ENCODE results near the gene CYP2A7.
"Not testable (repeated sequence)": the region's sequence is repeated elsewhere in the genome, so short reads cannot be mapped to it uniquely, and the experiment has no call there.

CYP2A7 gene

DNA sequence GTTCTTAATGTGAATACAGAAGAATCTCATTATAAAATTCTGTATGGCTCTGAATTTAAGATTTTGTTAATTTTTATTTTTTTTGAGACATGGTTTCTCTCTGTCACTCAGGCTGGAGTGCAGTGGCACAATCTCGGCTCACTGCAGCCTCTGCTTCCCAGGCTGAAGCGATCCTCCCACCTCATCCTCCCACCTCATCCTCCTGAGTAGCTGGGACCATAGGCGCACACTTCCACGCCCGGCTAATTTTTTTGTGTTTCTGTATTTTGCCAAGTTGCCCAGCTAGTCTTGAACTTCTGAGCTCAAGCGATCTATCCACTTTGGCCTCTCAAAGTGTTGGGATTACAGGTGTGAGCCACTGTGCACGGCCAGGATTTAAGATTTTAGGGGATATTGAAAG is 14.3 kb downstream of the CYP2A7 start:
- no peak overlapping the region for H3K4me3 ChIP-seq (replicated peaks; ENCODE audit: low read depth, low read length)
- DNase-seq (ENCODE audit: low read depth) = no peak
- TF ChIP-seq, protein P1, sequence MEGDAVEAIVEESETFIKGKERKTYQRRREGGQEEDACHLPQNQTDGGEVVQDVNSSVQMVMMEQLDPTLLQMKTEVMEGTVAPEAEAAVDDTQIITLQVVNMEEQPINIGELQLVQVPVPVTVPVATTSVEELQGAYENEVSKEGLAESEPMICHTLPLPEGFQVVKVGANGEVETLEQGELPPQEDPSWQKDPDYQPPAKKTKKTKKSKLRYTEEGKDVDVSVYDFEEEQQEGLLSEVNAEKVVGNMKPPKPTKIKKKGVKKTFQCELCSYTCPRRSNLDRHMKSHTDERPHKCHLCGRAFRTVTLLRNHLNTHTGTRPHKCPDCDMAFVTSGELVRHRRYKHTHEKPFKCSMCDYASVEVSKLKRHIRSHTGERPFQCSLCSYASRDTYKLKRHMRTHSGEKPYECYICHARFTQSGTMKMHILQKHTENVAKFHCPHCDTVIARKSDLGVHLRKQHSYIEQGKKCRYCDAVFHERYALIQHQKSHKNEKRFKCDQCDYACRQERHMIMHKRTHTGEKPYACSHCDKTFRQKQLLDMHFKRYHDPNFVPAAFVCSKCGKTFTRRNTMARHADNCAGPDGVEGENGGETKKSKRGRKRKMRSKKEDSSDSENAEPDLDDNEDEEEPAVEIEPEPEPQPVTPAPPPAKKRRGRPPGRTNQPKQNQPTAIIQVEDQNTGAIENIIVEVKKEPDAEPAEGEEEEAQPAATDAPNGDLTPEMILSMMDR (IDR thresholded peaks at IDR 0.05; ENCODE audit: low read length, missing control alignments) = no peak

DNA sequence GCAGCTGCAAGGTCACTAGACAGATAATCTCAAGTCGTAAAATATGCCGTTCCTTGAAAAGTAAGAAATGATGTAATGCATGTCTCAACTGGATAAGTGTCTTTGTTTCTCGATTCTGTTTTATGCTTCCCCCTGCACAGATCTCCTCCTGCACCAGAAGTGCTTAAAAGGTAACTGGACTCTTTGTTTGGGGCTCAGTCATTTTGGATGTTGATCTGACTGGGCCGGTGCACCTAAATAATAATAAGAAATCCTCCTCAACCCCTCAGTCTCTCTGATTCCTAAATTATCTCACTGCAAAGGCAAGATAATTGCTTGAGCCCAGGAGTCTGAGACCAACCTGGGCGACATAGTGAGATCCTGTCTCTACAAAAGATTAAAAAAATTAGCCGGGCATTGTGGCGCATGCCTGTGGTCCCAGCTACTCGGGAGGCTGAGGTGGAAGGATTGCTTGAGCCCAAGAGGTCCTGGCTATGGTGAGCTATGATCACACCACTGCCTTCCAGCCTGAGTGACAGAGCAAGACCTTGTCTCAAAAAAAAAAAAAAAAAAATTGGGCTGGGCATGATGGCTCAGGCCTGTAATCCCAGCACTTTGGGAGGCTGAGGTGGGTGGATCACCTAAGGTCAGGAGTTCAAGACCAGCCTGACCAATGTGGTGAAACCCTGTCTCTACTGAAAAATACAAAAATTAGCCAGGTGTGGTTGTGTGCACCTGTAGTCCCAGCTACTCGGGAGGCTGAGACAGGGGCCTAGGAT is 17.1 kb downstream of the CYP2A7 start:
- peak; percentile 4 for DNase-seq (ENCODE audit: low read depth)
- not testable (repeated sequence) for H3K4me3 ChIP-seq (replicated peaks; ENCODE audit: low read depth, low read length)

DNA sequence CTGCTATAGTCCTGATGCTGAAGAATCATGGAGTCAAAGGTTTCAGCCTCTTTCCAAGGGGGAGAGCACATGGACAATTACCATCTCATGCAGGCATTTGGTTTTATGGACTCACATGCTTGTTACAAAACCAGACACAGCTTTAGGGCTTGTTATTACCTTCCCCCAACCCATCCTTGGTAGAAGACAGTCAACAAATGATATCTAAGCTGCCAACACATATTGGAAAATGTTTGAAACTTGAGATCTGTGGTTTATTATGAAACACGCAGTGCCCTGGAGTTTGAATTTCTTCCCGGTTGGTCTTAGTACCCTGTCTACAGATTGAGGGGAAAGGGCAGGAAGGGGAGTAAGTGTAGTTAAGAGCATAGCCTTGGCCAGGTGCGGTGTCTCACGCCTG is 19.2 kb downstream of the CYP2A7 start:
- DNase-seq (ENCODE audit: low read depth) = peak; percentile 27
- TF ChIP-seq, protein P1 (IDR thresholded peaks at IDR 0.05; ENCODE audit: low read length, missing control alignments) = no peak
- H3K4me3 ChIP-seq (replicated peaks; ENCODE audit: low read depth, low read length) = no peak overlapping the region

DNA sequence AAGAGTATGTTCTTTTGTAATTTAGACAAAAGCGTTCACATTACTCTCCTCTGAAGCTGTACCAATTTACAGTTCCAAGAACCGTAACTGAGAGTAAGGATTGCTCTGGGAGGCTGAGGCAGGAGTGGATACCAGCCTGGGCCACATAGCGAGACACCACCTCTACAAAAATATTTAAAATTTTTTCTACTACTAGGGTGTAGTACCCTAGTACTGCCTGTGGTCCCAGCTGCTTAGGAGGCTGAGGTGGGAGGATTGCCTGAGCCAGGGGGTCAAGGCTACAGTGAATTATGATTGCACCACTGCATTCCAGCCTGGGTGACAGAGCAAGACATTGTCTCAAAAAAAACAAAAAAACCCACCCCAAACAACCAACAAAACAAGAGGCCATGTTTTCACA is 19.7 kb downstream of the CYP2A7 start:
- TF ChIP-seq, protein P1 (IDR thresholded peaks at IDR 0.05; ENCODE audit: low read length, missing control alignments) = no peak
- no peak for DNase-seq (ENCODE audit: low read depth)
- no peak overlapping the region for H3K4me3 ChIP-seq (replicated peaks; ENCODE audit: low read depth, low read length)

DNA sequence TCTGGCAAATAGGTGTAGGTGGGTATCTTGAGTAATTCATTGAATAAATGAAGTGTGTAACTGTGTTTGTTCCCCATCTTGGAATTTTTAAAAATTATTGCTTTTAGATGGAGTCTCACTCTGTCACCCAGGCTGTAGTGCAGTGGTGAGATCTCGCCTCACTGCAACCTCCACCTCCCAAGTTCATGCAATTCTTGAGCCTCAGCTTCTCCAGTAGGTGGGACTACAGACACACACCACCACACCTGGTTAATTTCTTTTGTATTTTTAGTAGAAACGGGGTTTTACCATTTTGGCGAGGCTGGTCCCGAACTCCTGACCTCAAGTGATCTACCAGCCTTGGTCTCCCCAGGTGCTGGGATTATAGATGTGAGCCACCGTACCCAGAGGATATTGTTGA is 23.9 kb downstream of the CYP2A7 start:
- no peak overlapping the region for H3K4me3 ChIP-seq (replicated peaks; ENCODE audit: low read depth, low read length)
- TF ChIP-seq, protein P1 (IDR thresholded peaks at IDR 0.05; ENCODE audit: low read length, missing control alignments) = no peak
- no peak for DNase-seq (ENCODE audit: low read depth)

DNA sequence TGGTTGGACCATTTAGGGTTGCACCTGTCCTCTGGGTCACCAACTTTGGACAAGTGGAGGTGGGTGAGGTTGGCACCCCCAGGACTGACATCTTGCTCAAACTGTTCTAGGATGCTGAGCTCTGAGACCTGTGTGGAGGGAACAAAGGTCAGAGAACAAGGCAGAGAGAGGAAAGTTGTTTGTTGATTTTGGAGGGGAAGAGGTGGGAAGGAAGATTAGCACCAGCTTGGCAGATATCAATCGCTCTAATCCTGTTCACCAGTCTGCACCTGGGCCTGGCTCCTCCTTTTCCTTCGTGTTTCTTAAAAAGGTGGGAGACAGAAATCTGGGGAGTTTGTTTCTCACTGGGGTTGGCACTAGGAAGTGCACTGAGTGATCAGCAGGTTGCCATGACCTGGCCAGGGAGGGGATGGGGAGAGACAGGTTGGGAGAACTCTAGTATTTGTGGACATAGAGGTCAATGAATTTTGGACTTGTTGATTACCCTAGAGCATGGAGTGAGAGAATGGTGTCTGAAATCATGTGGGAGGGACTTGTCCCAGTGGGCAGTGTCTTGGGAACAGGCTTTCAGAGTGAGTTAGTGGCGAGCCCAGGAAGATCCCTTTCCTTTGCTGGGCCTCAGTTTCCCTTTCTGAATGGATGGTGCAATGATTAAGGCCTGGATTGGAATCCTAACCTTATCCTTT is 29.4 kb downstream of the CYP2A7 start:
- H3K4me3 ChIP-seq (replicated peaks; ENCODE audit: low read depth, low read length); DNase-seq (ENCODE audit: low read depth): not testable (repeated sequence)

DNA sequence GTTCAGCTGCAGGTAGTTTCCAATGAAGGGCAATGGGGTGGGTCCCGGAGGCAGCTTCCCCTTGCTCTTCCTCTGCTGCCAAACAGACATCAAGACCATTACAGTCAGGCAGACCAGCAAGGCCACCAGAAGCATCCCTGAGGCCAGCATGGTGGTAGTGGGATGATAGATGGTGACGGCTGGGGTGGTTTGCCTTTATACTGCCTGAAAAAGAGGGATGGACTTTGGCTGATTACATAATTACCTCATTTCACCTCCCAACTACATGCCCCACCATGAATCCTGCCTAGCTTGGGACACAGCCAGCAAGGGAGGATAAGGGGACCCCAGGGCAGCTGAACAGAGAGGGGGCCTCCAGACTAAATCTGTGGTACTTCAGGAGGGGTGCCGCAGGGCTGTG is 31.8 kb downstream of the CYP2A7 start, which contains the start of gene CYP2A6:
Gene CYP2A6 (minus strand): TSS at position 171 of the 400 bp plus-strand sequence. CDS start 21 bp downstream, at position 150.
- not testable (repeated sequence) for DNase-seq (ENCODE audit: low read depth)

DNA sequence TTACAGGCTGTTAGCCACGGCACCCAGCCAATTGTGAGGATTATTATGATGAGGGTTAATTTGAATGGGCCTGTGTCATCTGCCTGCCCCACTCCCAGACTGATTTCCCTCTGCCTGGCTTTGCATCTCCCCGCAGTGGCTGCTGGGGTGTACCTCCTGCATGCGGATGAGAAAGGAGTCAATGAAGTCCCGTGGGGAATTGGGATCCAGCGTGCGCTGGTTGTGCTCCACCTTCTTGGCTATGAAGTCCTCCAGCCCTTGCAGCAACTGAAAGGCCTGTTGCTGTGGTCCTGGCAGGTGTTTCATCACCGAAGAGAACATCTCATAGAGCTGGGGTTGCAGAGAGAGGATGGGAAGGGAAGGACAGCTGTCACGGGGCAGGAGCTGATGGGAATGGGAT is 35.3 kb downstream of the CYP2A7 start:
- H3K4me3 ChIP-seq (replicated peaks; ENCODE audit: low read depth, low read length); DNase-seq (ENCODE audit: low read depth): not testable (repeated sequence)

More for the DNA sequence above, 31.8 kb downstream of the CYP2A7 start, which contains the start of gene CYP2A6:
- not testable (repeated sequence) for H3K4me3 ChIP-seq (replicated peaks; ENCODE audit: low read depth, low read length)

DNA sequence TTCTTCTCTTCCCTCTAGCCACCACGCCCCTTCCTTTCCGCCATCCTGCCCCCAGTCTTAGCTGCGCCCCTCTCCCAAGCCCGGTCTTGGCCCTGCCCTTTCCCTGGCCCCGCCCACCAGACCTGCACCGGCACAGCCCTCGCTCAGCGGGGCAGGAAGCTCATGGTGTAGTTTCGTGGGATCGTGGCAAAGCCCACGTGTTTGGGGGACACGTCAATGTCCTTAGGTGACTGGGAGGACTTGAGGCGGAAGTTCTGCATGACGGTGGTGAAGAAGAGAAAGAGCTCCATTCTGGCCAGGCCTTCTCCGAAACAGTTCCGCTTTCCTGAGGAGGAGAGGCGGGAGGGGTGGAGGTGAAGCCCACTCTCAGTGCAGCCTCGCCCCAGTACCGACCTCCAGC is 38.4 kb downstream of the CYP2A7 start:
- H3K4me3 ChIP-seq (replicated peaks; ENCODE audit: low read depth, low read length); DNase-seq (ENCODE audit: low read depth): not testable (repeated sequence)

DNA sequence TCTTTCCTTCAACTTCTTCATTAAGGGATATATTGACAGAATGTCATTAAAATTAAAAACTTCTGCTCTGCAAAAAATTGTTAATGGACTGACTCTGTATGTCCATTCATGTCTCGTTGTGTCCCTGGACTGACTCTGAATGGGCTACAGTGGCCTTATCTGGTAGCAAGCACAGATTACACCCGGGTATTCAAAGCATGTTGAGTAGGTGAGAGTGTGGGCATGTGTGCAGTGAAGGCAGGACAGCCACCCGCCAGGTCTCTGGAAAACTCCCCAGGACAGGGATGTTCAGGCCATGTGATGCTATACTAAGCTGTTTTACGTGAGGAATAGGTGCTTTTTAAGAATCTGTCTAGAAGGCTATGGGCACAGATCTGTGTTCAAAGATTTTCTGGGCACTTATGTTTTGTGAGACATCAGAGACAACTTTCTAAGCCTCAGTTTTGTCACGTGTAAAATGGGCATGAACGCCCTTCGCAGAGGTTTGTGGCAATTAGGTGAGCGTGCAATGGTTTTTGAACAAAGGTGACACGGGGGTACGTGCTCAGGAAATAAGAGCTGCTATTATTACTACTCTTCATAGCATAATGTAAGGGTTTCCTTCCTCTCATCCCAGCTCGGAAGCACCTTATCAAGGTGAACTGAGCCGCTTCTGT is 38.9 kb downstream of the CYP2A7 start:
- H3K4me3 ChIP-seq (replicated peaks; ENCODE audit: low read depth, low read length); DNase-seq (ENCODE audit: low read depth): not testable (repeated sequence)

DNA sequence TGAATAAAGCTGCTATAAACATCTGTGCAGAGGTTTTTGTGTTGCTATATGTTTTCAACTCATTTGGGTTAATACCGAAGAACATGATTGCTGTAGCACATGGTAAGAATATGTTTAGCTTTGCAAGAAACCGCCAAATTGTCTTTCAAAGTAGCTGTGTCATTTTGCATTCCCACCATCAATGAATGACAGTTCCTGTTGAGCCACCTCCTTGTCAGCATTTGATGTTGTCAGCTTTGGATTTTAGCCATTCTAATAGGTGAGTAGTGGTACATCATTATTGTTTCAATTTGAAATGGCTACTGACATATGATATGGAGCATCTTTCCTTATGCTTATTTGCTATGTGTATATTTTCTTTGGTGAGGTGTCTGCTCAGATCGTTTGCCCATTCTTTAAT is 40.0 kb downstream of the CYP2A7 start:
- not testable (repeated sequence) for H3K4me3 ChIP-seq (replicated peaks; ENCODE audit: low read depth, low read length); DNase-seq (ENCODE audit: low read depth)

DNA sequence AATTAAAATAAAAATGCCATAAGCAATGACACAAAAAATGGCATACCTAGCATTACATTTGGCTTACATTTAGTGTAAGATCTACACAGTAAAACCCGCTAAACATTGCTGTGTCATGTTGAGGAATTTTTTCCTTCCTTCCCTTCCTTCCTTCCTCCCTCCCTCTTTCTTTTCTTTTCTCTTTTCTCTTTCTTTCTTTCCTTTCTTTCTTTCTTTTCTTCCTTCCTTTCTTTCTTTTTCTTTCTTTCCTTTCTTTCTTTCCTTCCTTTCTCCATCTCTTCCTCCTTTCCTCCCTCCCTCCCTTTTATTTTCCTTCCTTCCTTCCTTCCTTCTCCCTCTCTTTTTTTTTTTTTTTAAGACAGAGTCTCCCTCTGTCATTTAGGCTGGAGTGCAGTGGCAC is 43.6 kb downstream of the CYP2A7 start:
- DNase-seq (ENCODE audit: low read depth); H3K4me3 ChIP-seq (replicated peaks; ENCODE audit: low read depth, low read length): not testable (repeated sequence)
